ENCODE measurements around the gene RSPH3.
A peak's percentile ranks its signal among the peaks of the same experiment; 100 is the strongest.

The RSPH3 gene

GRCh38 chr6:158933079-158933595 lies 66.9 kb downstream of the RSPH3 start:
- no peak for DNase-seq (ENCODE audit: low spot score)

GRCh38 chr6:158928068-158928467 lies 71.9 kb downstream of the RSPH3 start:
- DNase-seq (ENCODE audit: low spot score), result no peak

- DNase-seq (ENCODE audit: low spot score), result peak; percentile 78
Observed at GRCh38 chr6:158926414-158926813, 73.6 kb downstream of the RSPH3 start.

- DNase-seq (ENCODE audit: low spot score), result no peak
Observed at GRCh38 chr6:158924499-158925455, 75.2 kb downstream of the RSPH3 start.

- DNase-seq (ENCODE audit: low spot score), result no peak
Observed at GRCh38 chr6:158923805-158924498, 76.0 kb downstream of the RSPH3 start.
